H1 (cell line): ENCODE results near the gene CCR2.
"Not testable (repeated sequence)": the region's sequence is repeated elsewhere in the genome, so short reads cannot be mapped to it uniquely, and the experiment has no call there.

Source experiments
- CTCF ChIP-seq, 3 experiments: IDR thresholded peaks; 1 replicate in 2 of 3; 2 replicates in 1 of 3; pipeline versions ENCODE4 v1.5.1 to v1.6.1; 2011; ENCODE audit warnings: low read length in 3 of 3, mild to moderate bottlenecking in 3 of 3, inconsistent platforms in 2 of 3, low read depth in 1 of 3, moderate library complexity in 1 of 3; ENCODE audit not compliant: insufficient read depth in 1 of 3; ENCODE audit errors: control extremely low read depth in 1 of 3
- EZH2 ChIP-seq: fragments of 200-600 bp; sonication (generic); IDR thresholded peaks from 2 replicates; pipeline ENCODE4 v1.7.1; 2012; ENCODE audit warnings: low read depth, mild to moderate bottlenecking, moderate library complexity, low read length, inconsistent platforms; ENCODE audit not compliant: severe bottlenecking
- FOSL1 ChIP-seq: IDR thresholded peaks from 2 replicates; pipeline ENCODE4 v1.6.1; 2011; ENCODE audit warnings: mild to moderate bottlenecking, low read depth, low read length, moderate library complexity; ENCODE audit not compliant: insufficient read depth
- NRF1 ChIP-seq: IDR thresholded peaks from 2 replicates; pipeline ENCODE4 v1.6.1; 2011; ENCODE audit warnings: mild to moderate bottlenecking, low read depth, low read length, improper control_type of control experiment
- POLR2A ChIP-seq, 2 experiments: IDR thresholded peaks; 1 replicate in 1 of 2; 2 replicates in 1 of 2; pipeline ENCODE4 v1.6.1; 2011; ENCODE audit warnings: low read depth in 2 of 2, low read length in 2 of 2, mild to moderate bottlenecking in 2 of 2; ENCODE audit errors: control extremely low read depth in 1 of 2
- POLR2AphosphoS5 ChIP-seq: IDR thresholded peaks from 2 replicates; pipeline ENCODE4 v1.6.1; 2011; ENCODE audit warnings: low read depth, low read length
- RAD21 ChIP-seq, 2 experiments: IDR thresholded peaks in 1 of 2; conservative IDR thresholded peaks in 1 of 2; 2 replicates each; pipeline ENCODE4 v1.6.1; 2011; ENCODE audit warnings: low read depth in 2 of 2, low read length in 2 of 2, improper control_type of control experiment in 1 of 2, inconsistent platforms in 1 of 2, mild to moderate bottlenecking in 1 of 2, moderate library complexity in 1 of 2
- RBBP5 ChIP-seq: IDR thresholded peaks from 2 replicates; pipeline ENCODE4 v1.7.1; 2012; ENCODE audit warnings: low read depth, mild to moderate bottlenecking, inconsistent platforms, low read length, moderate library complexity, borderline replicate concordance
- SRF ChIP-seq: IDR thresholded peaks from 2 replicates; pipeline ENCODE4 v1.6.1; 2011; ENCODE audit warnings: mild to moderate bottlenecking, low read depth, low read length, moderate library complexity
- TEAD4 ChIP-seq: IDR thresholded peaks from 2 replicates; pipeline ENCODE4 v1.6.1; 2012; ENCODE audit warnings: low read depth, low read length, inconsistent platforms, mixed read lengths
- YY1 ChIP-seq: IDR thresholded peaks from 2 replicates; pipeline ENCODE4 v1.6.1; 2011; ENCODE audit warnings: low read depth, mild to moderate bottlenecking, low read length

GRCh38 chr3:46388847-46389246 lies 34.9 kb downstream of the CCR2 start:
- not testable (repeated sequence) for TF ChIP-seq TEAD4; POLR2AphosphoS5; SRF; CTCF (IDR thresholded peaks at IDR 0.05; ENCODE audit: control extremely low read depth in 1 of 3, insufficient read depth in 1 of 3, low read depth in 1 of 3, low read length in 3 of 3); POLR2A (IDR thresholded peaks at IDR 0.05; ENCODE audit: control extremely low read depth in 1 of 2, low read depth in 2 of 2, low read length in 2 of 2); RBBP5; EZH2; NRF1; FOSL1; YY1; RAD21 (IDR thresholded peaks at IDR 0.05 in 1 of 2, conservative IDR thresholded peaks at IDR 0.05 in 1 of 2; ENCODE audit: low read depth in 2 of 2, low read length in 2 of 2)
